GM03348 (cell line): ENCODE data around the gene OR2L8.

ENCODE experiments used
- DNase-seq: peaks from one replicate; pipeline ENCODE4 v3.0.0; 2012; ENCODE audit warnings: low spot score

The OR2L8 gene

GRCh38 chr1:247948558-247948957 lies at the start of gene OR2L8:
TSS of gene OR2L8 (plus strand) at chr1:247948858. CDS start at chr1:247948858, 0 bp downstream.
- DNase-seq = no peak

GRCh38 chr1:247904122-247904521 lies 44.5 kb upstream of the OR2L8 start:
- DNase-seq = no peak

DNA sequence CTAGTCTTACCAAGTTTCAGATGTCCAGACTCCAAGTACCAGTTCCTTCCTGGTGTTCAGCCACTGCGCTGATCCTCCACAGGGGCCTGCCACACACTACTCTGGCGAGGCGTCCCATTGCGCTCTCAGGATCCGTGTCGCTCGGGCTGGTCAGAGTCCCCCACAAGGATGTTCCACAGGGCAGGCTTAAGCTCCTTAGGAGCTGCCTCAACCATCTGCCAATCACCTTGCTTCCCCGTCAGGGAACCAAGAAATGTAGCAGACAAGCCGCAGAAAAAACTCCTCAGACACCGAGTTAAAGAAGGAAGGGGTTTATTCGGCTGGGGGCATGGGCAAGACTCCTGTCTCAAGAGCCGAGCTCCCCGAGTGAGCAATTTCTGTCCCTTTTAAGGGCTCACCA lies 43.5 kb upstream of the OR2L8 start:
- no peak for DNase-seq

DNA sequence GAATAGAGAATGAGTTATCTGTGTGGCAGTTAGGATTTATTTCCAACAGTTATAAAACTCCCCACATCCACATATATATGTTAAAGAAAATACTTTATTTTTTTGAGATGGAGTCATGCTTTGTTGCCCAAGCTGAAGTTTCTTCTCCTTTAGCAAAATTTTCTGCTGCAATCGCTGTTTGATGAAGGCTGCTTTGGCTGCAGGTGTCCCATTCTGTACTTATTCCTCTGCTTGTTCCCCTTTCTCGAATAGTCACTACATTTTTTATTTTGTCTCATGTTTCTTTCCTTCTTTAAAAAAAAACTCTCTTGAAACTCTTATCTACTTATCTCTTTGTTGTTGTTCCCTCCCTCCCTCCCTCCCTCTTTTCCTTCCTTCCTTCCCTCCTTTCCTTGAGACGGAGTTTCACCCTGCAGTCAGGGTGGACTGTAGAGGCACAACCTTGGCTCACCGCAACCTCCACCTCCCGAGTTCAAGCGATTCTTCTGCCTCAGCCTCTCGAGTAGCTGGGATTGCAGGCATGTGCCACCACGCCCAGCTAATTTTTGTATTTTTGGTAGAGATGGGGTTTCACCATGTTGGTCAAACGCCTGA lies 42.7 kb upstream of the OR2L8 start:
- no peak for DNase-seq

GRCh38 chr1:247906504-247907047 lies 42.1 kb upstream of the OR2L8 start:
- DNase-seq = peak; percentile 9

DNA sequence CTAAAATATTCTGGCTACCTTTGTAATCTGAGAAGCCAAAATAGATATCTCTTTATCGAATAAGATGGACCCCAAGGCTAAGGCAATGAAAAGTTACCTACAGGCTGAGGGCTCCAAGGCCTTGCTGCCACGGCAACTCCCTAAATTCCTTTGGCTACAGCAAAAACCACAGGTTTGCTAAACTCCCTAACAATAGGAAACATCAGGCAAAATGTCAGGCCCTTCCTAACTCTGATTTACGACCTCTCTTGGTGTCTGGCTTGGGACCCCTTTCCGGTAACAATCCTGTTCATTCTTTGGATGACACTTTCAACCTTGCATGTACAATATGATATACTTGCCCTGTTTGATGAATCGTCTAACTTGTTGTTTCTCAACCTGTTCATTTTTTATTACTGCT lies 39.9 kb upstream of the OR2L8 start:
- DNase-seq = no peak

GRCh38 chr1:247913786-247914185 lies 34.9 kb upstream of the OR2L8 start:
- DNase-seq = no peak

DNA sequence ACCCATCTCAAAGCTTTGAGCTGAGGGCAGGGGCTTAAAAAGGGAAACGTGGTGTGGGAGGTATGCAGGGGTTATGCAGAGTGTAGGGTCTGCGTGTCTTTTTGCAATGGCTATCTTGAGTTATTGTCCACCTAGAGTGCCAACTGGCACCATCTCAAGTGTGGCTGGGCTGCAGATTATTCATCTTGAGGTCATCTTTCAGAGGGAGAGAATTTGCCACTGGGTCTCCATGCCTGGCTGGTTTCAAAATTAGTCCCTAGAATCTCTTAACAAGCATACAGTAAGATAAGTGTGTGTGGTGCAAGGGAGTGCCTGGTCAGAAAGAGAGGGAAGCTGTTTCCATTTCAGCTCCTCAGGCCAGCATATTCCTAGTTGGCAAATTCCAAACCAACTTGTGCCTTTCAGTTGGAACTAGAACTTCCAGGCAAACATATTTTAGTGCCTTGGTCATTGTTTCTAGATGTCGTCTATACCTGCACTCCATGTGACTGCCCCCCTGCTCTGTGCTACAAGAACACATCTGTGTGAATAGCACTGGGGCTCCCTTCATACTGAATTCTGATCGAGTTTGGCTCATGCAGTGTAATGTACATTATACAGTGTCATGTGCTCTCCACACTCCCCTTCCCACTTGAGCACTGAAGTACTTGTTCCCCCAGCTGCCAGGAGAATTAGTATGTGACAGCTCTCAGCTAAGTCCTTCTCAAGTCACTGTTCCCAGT lies 33.6 kb upstream of the OR2L8 start:
- DNase-seq = no peak

GRCh38 chr1:247919952-247920351 lies 28.7 kb upstream of the OR2L8 start, which contains the start of gene OR2T8:
TSS of gene OR2T8 (plus strand) at chr1:247920252. CDS start at chr1:247921018, 766 bp downstream.
- DNase-seq = no peak

DNA sequence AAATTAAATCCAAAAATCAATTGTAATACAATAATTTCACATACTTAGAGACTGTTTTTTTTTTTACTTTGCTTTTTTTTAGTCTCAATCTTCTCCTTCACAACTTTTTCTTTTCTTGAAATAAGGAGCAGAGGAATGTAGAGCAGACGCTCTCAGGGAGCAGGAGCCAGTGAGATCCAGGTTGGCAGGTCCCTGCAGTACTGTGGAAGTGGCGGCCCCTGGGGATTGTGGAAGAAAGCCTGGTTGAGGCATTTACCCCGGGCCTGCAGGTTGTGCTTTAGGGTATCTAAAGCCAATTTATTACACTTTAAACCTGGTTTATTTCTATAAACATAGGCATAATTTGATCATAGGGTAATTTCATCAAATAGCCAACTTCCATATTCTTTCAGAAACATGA lies 24.7 kb upstream of the OR2L8 start:
- DNase-seq = no peak

DNA sequence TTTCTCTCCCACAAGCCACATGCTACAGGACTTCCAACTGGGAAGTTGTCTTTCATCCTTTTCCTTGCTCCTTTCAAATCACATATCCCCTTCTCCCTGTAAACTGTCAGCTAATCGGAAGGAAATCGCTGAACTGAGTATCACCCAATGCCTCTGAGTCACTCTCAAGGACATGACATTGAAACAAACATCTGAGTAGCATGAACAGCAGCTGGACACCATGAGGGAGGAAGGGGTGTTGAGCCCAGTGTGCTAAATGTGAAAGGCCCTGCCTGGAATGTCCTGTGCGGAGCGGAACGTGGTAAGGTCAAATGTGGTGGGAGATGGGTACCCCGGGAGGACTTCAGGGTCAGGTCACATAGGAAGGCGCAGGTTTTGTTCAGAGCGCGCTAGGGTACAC lies 23.8 kb upstream of the OR2L8 start, which contains the start of gene OR2AJ1:
OR2AJ1 (plus strand) TSS at position 22 of the 400 bp plus-strand sequence. CDS start 8,880 bp downstream, outside the sequence.
- no peak for DNase-seq

DNA sequence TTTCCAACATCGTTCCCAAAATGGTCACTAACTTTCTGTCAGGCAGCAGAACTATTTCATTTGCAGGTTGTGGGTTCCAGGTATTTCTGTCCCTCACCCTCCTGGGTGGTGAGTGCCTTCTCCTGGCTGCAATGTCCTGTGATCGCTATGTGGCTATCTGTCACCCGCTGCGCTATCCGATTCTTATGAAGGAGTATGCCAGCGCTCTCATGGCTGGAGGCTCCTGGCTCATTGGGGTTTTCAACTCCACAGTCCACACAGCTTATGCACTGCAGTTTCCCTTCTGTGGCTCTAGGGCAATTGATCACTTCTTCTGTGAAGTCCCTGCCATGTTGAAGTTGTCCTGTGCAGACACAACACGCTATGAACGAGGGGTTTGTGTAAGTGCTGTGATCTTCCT lies 14.7 kb upstream of the OR2L8 start:
- no peak for DNase-seq

DNA sequence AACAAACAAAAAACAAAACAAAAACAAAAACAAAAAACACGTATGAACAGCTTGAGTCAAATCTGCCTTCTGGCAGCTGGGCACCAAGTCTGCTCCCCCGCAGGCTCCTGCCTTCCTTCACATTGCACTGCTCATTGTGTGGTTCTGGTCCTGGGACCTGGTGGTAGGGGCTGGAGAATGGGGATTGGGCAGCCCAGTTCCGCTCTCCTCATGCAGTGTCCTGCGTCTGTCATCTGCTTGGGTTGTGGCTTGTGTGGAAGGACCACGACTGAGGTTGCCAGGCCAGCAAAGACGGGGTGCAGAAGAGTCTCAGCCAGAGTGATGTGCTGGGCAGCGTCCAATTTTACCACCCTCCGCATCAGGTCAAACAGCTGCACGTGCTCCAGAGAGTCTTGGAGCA lies 12.9 kb upstream of the OR2L8 start:
- DNase-seq = no peak

- DNase-seq = no peak
Measured at GRCh38 chr1:247936415-247936814, 12.2 kb upstream of the OR2L8 start.

- peak; percentile 7 for DNase-seq
Measured at GRCh38 chr1:247936965-247937734, 11.5 kb upstream of the OR2L8 start.

- DNase-seq = no peak
Measured at GRCh38 chr1:247942624-247943023, 6.0 kb upstream of the OR2L8 start.

DNA sequence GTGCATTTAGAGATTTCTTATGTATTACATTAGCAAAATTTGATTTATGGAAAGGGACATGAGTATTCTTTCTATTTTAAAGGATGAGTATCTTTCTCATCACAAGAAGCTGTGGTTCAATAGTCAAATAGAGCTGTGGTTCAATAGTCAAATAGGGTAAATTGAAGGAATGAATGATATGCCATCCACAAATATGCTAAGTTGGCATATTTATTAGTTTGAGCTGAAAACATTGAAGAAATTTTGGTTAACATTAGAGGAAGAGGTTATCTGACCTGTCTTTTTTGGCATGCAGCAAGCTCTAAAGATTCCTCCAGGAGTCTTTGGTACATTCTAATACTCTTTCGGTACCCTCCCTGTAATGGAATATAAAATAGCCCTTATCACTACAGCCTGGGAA lies 4.8 kb downstream of the OR2L8 start:
- no peak for DNase-seq

DNA sequence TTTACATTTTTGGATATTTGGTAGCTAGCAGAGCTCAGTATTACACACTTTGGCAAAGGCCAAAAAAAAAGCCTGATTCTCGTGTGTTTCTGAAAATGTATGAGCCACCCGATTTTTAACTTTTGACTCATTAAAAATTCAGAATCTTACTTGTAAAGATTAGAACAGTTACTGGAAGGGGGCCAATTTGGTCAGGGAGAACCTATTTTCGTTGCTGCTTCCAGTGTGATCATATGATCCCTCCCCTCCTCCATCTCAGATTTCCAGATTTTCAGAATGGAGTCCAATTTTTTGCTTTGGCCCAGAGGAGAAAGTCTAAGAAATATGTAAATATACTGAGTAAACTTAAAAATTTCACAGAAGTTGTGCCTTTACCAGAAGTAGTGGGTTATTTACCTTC lies 13.1 kb downstream of the OR2L8 start:
- no peak for DNase-seq

DNA sequence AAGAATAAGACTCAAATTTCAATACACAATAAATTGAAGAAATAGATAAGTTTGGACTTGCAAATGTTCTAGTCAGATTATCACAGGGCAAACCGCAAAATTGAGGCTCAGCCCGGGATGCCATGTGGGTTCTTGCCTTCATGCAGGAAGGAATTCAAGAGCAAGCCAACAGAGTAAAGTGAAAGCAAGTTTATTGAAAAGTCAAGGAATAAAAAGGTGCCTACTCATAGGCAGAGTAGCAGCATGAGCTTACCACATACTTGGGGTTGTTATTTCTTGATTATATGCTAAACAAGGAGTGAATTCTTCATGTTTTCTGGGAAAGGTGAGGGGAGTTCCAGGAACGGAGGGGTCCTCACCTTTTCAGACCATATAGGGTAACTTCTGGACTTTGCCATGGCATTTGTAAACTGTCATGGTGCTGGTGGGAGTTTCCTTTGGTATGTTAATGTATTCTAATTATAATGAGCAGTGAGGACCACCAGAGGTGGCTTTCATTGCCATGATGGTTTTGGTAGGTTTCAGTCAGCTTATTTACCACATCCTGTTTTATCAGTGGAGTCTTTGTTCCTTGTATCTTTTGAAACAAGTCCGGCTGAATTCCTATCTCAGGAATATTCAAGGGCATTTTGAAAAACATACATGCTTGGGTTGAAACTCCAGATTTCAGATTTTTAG lies 14.4 kb downstream of the OR2L8 start:
- DNase-seq = no peak

DNA sequence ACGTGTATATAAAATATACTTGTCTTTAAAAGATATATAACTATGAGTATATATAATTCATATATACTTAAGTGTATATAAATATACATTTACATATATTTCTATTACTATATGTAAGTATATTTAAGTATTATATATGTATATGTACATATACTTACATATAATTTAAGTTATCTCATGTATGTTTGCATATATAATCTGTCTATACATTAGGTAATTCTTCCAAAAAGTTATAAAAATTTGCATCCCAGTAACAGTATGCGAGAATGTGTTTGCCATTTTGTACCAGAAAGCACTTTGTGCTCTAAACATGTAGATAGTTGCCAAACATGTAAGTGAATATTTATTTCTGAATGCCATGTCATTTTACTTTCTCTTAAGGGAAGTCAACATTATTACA lies 16.3 kb downstream of the OR2L8 start, which contains the start of gene OR2AK2:
OR2AK2 (plus strand) TSS at position 301 of the 400 bp plus-strand sequence. CDS start 144 bp downstream, outside the sequence.
- no peak for DNase-seq

DNA sequence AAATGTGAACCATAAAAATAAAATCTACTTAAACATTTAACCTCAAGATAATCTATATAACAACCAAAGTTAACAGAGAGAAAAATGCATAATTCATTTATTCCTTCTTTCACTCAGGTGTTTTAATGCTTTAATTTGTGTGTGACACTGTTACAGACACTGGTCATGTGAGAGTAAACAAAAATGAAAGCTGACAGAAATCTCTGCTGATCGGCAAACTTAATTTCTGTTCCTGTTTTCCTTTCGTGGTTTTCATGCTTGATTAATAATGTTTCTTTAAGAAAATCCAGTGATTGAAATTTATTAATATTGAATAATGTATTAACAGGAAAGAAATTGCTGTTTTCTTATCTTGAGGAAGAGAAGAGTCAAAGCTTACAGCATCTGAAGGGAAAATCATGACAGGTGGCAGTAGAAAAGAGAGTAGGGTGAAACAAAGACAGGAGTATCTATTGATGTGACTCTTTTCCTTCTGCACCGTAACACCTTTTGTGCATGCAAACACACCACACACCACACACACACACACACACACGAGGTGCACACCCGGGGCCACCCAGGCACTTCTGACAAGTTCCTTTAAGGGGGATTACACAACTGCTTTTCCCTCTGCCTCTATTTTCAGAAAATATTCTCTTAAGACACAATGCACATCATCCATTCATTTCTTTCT lies 18.0 kb downstream of the OR2L8 start:
- no peak for DNase-seq
